Endodermal cell (in vitro differentiated cells): ENCODE data around the gene IL20. TPM values are rescaled to one million over a fixed set of nuclear protein-coding genes. Genes with fewer than 3 reads are reported as not detected.

Experiments used
- DNase-seq: peaks from one replicate; pipeline ENCODE4 v3.0.0-alpha.2; 2017
- H3K27ac ChIP-seq: 2 replicates; pipeline ENCODE4 v1.5.1; 2013; ENCODE audit warnings: mild to moderate bottlenecking, low read depth, low read length, moderate library complexity
- H3K27me3 ChIP-seq: 2 replicates; pipeline ENCODE4 v1.6.1; 2013; ENCODE audit warnings: mild to moderate bottlenecking, low read length, moderate library complexity; ENCODE audit not compliant: insufficient read depth, control insufficient read depth, poor library complexity, severe bottlenecking
- H3K36me3 ChIP-seq: 2 replicates; pipeline ENCODE4 v1.7.0; 2013; ENCODE audit warnings: mild to moderate bottlenecking, low read length, moderate library complexity; ENCODE audit not compliant: control insufficient read depth, insufficient read depth
- H3K4me1 ChIP-seq: one replicate; pipeline ENCODE4 v1.7.0; 2013; ENCODE audit warnings: low read length; ENCODE audit not compliant: control insufficient read depth, insufficient read depth
- H3K4me3 ChIP-seq: 2 replicates; pipeline ENCODE4 v1.5.1; 2013; ENCODE audit warnings: mild to moderate bottlenecking, low read length, moderate library complexity
- H3K9ac ChIP-seq: 2 replicates; pipeline ENCODE4 v1.6.1; 2013; ENCODE audit warnings: mild to moderate bottlenecking, low read length, moderate library complexity; ENCODE audit not compliant: poor library complexity, severe bottlenecking; ENCODE audit errors: extremely low read depth
- H3K9me3 ChIP-seq: 2 replicates; pipeline ENCODE4 v1.6.1; 2013; ENCODE audit warnings: mild to moderate bottlenecking, low read length, moderate library complexity; ENCODE audit not compliant: control insufficient read depth
- H3K27ac Mint-ChIP-seq: 2 replicates; pipeline ENCODE4 v1.8.0; 2020; ENCODE audit warnings: mixed read lengths
- H3K27me3 Mint-ChIP-seq: 2 replicates; pipeline ENCODE4 v1.8.0; 2021; ENCODE audit warnings: mild to moderate bottlenecking, mixed read lengths; ENCODE audit not compliant: insufficient read depth
- H3K36me3 Mint-ChIP-seq: 2 replicates; pipeline ENCODE4 v1.8.0; 2020; ENCODE audit warnings: low read depth, mixed read lengths
- H3K4me1 Mint-ChIP-seq: 2 replicates; pipeline ENCODE4 v1.8.0; 2020; ENCODE audit warnings: mixed read lengths
- H3K4me3 Mint-ChIP-seq: 2 replicates; pipeline ENCODE4 v1.8.0; 2020; ENCODE audit warnings: mild to moderate bottlenecking, moderate library complexity, mixed read lengths
- H3K9me3 Mint-ChIP-seq: 2 replicates; pipeline ENCODE4 v1.8.0; 2020; ENCODE audit warnings: mild to moderate bottlenecking, mixed read lengths
- WGBS, 2 experiments: methylation state at CpG; one replicate each; pipeline versions ENCODE4 v1.1.5 to v1.1.7; 2013; ENCODE audit warnings: missing lambda C conversion rate in 2 of 2, mixed read lengths in 1 of 2; ENCODE audit not compliant: insufficient coverage in 1 of 2, insufficient read length in 1 of 2; 5-methylcytosine and 5-hydroxymethylcytosine counted together
- total RNA-seq, 2 donors: library from RNA; stranded (reverse); fragmentation: NEBNext Ultra II Directional in 1 of 2; extraction: Animal tissue kit (Norgen Biotek cat#: 25700) in 1 of 2; gene quantifications; 2 replicates in 1 of 2; 3 replicates in 1 of 2; pipeline ENCODE4 v1.2.1, GENCODE V29; 2021
- TF ChIP-seq, protein P1 (sequence below): fragments of 200-600 bp; sonication (generic); conservative IDR thresholded peaks from 2 replicates; pipeline ENCODE4 v1.5.0; 2021; ENCODE audit warnings: antibody characterized with exemption, mild to moderate bottlenecking

The IL20 gene
- total RNA-seq, 2 donors from 2014 or later, result not detected

DNA sequence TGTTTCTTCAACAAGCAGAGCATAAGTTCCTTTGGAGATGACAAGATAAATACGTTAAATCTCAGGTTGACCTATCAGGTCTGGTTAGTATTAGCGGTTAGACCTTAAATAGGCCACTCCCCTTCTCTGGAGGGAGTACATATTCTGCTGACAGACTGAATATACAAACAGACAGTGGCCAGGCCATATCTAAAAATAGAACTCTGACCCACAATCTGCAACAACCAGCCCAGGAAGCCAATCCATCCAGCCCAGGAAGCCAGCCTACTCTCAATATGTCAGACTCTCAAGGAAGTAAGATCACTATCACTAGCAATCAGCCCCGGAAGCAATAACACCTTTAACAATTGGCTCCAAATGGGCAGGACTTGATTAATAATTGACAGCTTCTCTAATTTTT is 6.7 kb downstream of the IL20 start:
- Histone ChIP-seq H3K27me3 (peaks cover 27% of the 10 kb centered on the region), H3K4me3 (no peak overlapping the region), H3K36me3 (no peaks in the 10 kb centered on the region), H3K9ac (no peak overlapping the region), H3K27ac (no peak overlapping the region), H3K4me1 (no peaks in the 10 kb centered on the region), H3K9me3 (peaks cover 10% of the 10 kb centered on the region)
- H3K36me3 Mint-ChIP-seq, result no peaks in the 10 kb centered on the region
- 92 to 94% methylated on average over 2 to 3 of the region's 3 CpGs for WGBS, 2 experiments
- TF ChIP-seq, protein P1, sequence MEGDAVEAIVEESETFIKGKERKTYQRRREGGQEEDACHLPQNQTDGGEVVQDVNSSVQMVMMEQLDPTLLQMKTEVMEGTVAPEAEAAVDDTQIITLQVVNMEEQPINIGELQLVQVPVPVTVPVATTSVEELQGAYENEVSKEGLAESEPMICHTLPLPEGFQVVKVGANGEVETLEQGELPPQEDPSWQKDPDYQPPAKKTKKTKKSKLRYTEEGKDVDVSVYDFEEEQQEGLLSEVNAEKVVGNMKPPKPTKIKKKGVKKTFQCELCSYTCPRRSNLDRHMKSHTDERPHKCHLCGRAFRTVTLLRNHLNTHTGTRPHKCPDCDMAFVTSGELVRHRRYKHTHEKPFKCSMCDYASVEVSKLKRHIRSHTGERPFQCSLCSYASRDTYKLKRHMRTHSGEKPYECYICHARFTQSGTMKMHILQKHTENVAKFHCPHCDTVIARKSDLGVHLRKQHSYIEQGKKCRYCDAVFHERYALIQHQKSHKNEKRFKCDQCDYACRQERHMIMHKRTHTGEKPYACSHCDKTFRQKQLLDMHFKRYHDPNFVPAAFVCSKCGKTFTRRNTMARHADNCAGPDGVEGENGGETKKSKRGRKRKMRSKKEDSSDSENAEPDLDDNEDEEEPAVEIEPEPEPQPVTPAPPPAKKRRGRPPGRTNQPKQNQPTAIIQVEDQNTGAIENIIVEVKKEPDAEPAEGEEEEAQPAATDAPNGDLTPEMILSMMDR, result no peak
- H3K27me3 Mint-ChIP-seq, result peaks cover 15% of the 10 kb centered on the region
- no peak overlapping the region for H3K27ac Mint-ChIP-seq
- no peak for DNase-seq
- no peaks in the 10 kb centered on the region for H3K4me1 Mint-ChIP-seq
- H3K4me3 Mint-ChIP-seq, result no peak overlapping the region
- H3K9me3 Mint-ChIP-seq, result peaks cover 22% of the 10 kb centered on the region

DNA sequence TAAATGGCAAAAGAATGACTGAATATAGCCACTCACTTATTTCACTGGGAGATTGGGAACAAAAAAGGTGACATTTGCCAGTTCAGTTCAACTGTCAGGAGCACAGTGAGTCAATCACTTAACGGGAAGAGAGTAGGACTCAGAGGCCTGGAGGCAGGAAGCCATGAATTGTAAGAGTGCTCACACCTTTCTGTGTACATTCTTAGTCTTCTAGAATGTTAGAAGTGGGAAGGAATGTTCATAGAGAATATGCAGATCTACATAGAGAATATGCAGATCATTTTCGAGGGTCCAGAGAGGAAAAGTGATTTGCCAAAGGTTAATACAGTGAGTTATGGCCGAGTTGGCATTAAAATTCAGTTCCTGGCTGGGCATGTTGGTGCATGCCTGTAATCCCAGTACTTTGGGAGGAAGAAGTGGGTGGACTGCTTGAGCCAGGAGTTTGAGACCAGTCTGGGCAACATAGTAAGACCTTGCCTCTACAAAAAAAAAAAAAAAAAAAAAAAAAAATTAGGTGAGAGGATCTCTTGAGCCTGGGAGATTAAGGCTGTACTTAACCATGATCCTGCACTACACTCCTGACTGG is 8.3 kb downstream of the IL20 start:
- H3K4me3 ChIP-seq, result no peak overlapping the region
- no peak for DNase-seq
- H3K36me3 ChIP-seq, result no peaks in the 10 kb centered on the region
- Mint-ChIP-seq H3K27me3 (peaks cover 7% of the 10 kb centered on the region), H3K4me1 (no peaks in the 10 kb centered on the region), H3K27ac (no peak overlapping the region), H3K4me3 (no peak overlapping the region), H3K9me3 (peaks cover 36% of the 10 kb centered on the region), H3K36me3 (no peaks in the 10 kb centered on the region)
- H3K9ac ChIP-seq, result no peak overlapping the region
- TF ChIP-seq, protein P1, result no peak
- peaks cover 23% of the 10 kb centered on the region for H3K9me3 ChIP-seq
- H3K27me3 ChIP-seq, result peaks cover 14% of the 10 kb centered on the region
- H3K27ac ChIP-seq, result no peak overlapping the region
- no peaks in the 10 kb centered on the region for H3K4me1 ChIP-seq
- WGBS, 2 experiments, result 87 to 95% methylated on average over 3 of the region's 3 CpGs

GRCh38 chr1:206875752-206876377 is 10.4 kb downstream of the IL20 start:
- Histone ChIP-seq H3K36me3 (no peaks in the 10 kb centered on the region), H3K4me3 (no peak overlapping the region), H3K27ac (no peak overlapping the region), H3K9ac (no peak overlapping the region), H3K27me3 (peaks cover under 1% of the 10 kb centered on the region), H3K4me1 (no peaks in the 10 kb centered on the region), H3K9me3 (peaks cover 34% of the 10 kb centered on the region)
- Mint-ChIP-seq H3K36me3 (no peaks in the 10 kb centered on the region), H3K27ac (no peak overlapping the region), H3K4me1 (no peaks in the 10 kb centered on the region), H3K4me3 (no peak overlapping the region), H3K9me3 (peaks cover 46% of the 10 kb centered on the region), H3K27me3 (peaks cover 4% of the 10 kb centered on the region)
- no peak for DNase-seq
- 100% methylated on average over 2 of the region's 3 CpGs; no CpG with 5 or more reads in 1 of the 2 experiments for WGBS, 2 experiments
- TF ChIP-seq, protein P1, result no peak
